GM18498 (cell line): ENCODE results near the gene WDR45B.
"Not testable (repeated sequence)": the region's sequence is repeated elsewhere in the genome, so short reads cannot be mapped to it uniquely, and the experiment has no call there.

Experiments
- ATAC-seq: cut with Tn5 transposase; IDR thresholded peaks from one replicate; pipeline ENCODE4 v1.9.1; 2021; ENCODE audit warnings: mild to moderate bottlenecking, moderate library complexity; ENCODE audit not compliant: unreplicated experiment

Gene WDR45B

GRCh38 chr17:82588266-82589175 lies 59.7 kb downstream of the WDR45B start:
- ATAC-seq: no peak

- no peak for ATAC-seq
Observed at GRCh38 chr17:82587234-82588086, 60.8 kb downstream of the WDR45B start.

- ATAC-seq: no peak
Observed at GRCh38 chr17:82586576-82587233, 61.5 kb downstream of the WDR45B start.

GRCh38 chr17:82585935-82586575 lies 62.2 kb downstream of the WDR45B start:
- ATAC-seq: not testable (repeated sequence)

- ATAC-seq: no peak
Observed at GRCh38 chr17:82583720-82584234, 64.5 kb downstream of the WDR45B start.

- no peak for ATAC-seq
Observed at GRCh38 chr17:82582709-82583108, 65.5 kb downstream of the WDR45B start.

GRCh38 chr17:82582213-82582612 lies 66.0 kb downstream of the WDR45B start:
- ATAC-seq: no peak

- not testable (repeated sequence) for ATAC-seq
Observed at GRCh38 chr17:82579969-82580368, 68.3 kb downstream of the WDR45B start.

- no peak for ATAC-seq
Observed at GRCh38 chr17:82577300-82577699, 70.9 kb downstream of the WDR45B start.

GRCh38 chr17:82575581-82576221 lies 72.5 kb downstream of the WDR45B start:
- not testable (repeated sequence) for ATAC-seq

- no peak for ATAC-seq
Observed at GRCh38 chr17:82574041-82574440, 74.2 kb downstream of the WDR45B start.

GRCh38 chr17:82571855-82572254 lies 76.4 kb downstream of the WDR45B start:
- ATAC-seq: no peak

- no peak for ATAC-seq
Observed at GRCh38 chr17:82570277-82570676, 78.0 kb downstream of the WDR45B start.

GRCh38 chr17:82569621-82570020 lies 78.6 kb downstream of the WDR45B start:
- ATAC-seq: no peak

- no peak for ATAC-seq
Observed at GRCh38 chr17:82568997-82569393, 79.2 kb downstream of the WDR45B start.

GRCh38 chr17:82567286-82567685 lies 81.0 kb downstream of the WDR45B start:
- no peak for ATAC-seq

GRCh38 chr17:82566129-82566960 lies 81.9 kb downstream of the WDR45B start:
- no peak for ATAC-seq

GRCh38 chr17:82565551-82565950 lies 82.7 kb downstream of the WDR45B start:
- ATAC-seq: no peak
